ENCODE measurements around the gene GNAZ. TPM values are rescaled to one million over a fixed set of nuclear protein-coding genes. Genes with fewer than 3 reads are reported as not detected.

The GNAZ gene
- total and polyA plus RNA-seq, 4 donors, result 0.21 to 2.2 (median 0.38) TPM

DNA sequence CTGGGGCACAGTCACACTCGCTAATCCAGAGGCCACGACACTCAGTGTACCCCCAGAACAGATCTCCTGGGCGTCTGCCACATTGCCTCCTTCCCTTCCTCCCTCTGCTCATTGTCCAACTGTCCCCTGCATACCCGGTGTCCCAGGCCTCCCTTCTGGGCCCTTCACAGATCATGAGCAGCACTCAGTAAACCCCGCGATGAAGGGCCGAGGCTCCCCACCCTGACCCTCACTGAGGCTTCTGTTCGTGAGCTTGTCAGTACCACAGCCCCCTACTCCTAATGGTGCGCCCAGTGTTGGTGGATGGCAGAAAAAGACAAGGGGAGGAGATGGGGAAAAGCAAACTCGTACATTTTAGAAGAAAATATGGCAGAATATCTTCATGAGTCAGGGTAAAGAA is 58.8 kb downstream of the GNAZ start (continued):
- no peak for TF ChIP-seq GABPA (IDR thresholded peaks at IDR 0.05 in 1 of 2, conservative IDR thresholded peaks at IDR 0.05 in 1 of 2)

DNA sequence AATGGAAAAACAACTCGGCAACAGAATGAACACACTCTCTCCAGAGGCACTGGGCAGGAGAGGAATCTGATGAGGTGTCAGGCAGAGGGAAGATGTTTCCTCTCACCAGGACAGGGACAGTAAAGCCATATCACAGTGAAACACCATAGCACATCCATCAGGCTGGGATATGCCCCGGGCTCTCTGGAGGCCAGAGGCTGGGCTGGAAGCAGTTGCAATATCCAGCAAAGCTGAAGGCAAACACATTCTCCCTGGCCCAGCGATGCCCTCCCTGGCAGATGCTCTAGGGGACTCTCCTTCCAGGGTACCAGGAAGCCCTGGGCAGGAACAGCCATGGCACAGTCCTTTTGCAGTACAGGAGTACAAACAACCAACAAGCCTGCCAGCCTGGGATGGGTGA is 60.4 kb downstream of the GNAZ start:
- Histone ChIP-seq H3K4me1 (ENCODE audit: control insufficient read depth in 4 of 4, insufficient read depth in 4 of 4, low read length in 3 of 4) (peaks cover 0 to 4% (median 0%) of the 10 kb centered on the region in 4 donors), H3K36me3 (ENCODE audit: control insufficient read depth in 4 of 4, insufficient read depth in 3 of 4, low read depth in 1 of 4, low read length in 3 of 4) (no peaks in the 10 kb centered on the region), H3K9me3 (ENCODE audit: control insufficient read depth in 4 of 4, low read length in 3 of 4) (no peaks in the 10 kb centered on the region), H3K27ac (ENCODE audit: low read depth in 1 of 2, low read length in 2 of 2) (no peak overlapping the region), H3K9ac (ENCODE audit: low read depth in 1 of 2, low read length in 2 of 2) (no peak overlapping the region), H3K27me3 (ENCODE audit: control insufficient read depth in 4 of 4, insufficient read depth in 4 of 4, low read length in 3 of 4) (no peaks in the 10 kb centered on the region), H3K4me3 (ENCODE audit: low read depth in 1 of 3, low read length in 3 of 3) (no peak overlapping the region)
- 52% methylated on average over 3 of the region's 3 CpGs for WGBS
- DNase-seq (ENCODE audit: low spot score), result no peak
- no peak for TF ChIP-seq CTCF (IDR thresholded peaks at IDR 0.05; ENCODE audit: low read depth, low read length, missing input control)
- TF ChIP-seq, protein P1, sequence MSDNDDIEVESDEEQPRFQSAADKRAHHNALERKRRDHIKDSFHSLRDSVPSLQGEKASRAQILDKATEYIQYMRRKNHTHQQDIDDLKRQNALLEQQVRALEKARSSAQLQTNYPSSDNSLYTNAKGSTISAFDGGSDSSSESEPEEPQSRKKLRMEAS (IDR thresholded peaks at IDR 0.05), result no peak

DNA sequence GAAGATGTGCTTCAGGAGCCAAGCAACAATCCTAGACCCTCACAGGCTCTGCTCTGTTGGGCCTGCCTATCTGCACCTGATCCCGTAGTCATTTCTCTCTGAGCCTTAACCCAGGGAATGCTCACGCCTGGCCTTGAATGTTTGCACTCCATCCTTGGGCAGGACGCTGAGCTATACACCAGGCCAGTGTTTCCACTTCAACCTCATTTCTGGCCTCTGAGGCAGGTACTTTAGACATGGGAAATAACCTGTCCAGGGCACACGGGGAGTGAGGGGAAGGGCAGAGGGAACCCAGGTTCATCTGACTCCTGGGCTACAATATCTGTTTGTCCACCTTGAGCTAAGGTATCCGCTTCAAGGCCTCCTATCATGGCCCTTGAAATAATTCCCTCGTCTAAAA is 61.6 kb downstream of the GNAZ start:
- no peaks in the 10 kb centered on the region for H3K36me3 ChIP-seq (ENCODE audit: control insufficient read depth in 4 of 4, insufficient read depth in 3 of 4, low read depth in 1 of 4, low read length in 3 of 4)
- H3K27me3 ChIP-seq (ENCODE audit: control insufficient read depth in 4 of 4, insufficient read depth in 4 of 4, low read length in 3 of 4), result no peaks in the 10 kb centered on the region
- TF ChIP-seq EGR1 (IDR thresholded peaks at IDR 0.05; ENCODE audit: low read depth in 2 of 2), result no peak
- no peak for TF ChIP-seq HNF4A (conservative IDR thresholded peaks at IDR 0.05)
- TF ChIP-seq NR2F2 (IDR thresholded peaks at IDR 0.05), result no peak
- TF ChIP-seq RAD21 (IDR thresholded peaks at IDR 0.05), result no peak
- no peak for TF ChIP-seq YY1 (IDR thresholded peaks at IDR 0.05)
- TF ChIP-seq, protein P2, sequence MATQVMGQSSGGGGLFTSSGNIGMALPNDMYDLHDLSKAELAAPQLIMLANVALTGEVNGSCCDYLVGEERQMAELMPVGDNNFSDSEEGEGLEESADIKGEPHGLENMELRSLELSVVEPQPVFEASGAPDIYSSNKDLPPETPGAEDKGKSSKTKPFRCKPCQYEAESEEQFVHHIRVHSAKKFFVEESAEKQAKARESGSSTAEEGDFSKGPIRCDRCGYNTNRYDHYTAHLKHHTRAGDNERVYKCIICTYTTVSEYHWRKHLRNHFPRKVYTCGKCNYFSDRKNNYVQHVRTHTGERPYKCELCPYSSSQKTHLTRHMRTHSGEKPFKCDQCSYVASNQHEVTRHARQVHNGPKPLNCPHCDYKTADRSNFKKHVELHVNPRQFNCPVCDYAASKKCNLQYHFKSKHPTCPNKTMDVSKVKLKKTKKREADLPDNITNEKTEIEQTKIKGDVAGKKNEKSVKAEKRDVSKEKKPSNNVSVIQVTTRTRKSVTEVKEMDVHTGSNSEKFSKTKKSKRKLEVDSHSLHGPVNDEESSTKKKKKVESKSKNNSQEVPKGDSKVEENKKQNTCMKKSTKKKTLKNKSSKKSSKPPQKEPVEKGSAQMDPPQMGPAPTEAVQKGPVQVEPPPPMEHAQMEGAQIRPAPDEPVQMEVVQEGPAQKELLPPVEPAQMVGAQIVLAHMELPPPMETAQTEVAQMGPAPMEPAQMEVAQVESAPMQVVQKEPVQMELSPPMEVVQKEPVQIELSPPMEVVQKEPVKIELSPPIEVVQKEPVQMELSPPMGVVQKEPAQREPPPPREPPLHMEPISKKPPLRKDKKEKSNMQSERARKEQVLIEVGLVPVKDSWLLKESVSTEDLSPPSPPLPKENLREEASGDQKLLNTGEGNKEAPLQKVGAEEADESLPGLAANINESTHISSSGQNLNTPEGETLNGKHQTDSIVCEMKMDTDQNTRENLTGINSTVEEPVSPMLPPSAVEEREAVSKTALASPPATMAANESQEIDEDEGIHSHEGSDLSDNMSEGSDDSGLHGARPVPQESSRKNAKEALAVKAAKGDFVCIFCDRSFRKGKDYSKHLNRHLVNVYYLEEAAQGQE (IDR thresholded peaks at IDR 0.05), result no peak
- TF ChIP-seq FOXA2 (IDR thresholded peaks at IDR 0.05), result no peak
- H3K9ac ChIP-seq (ENCODE audit: low read depth in 1 of 2, low read length in 2 of 2), result no peak overlapping the region
- no peak overlapping the region for H3K27ac ChIP-seq (ENCODE audit: low read depth in 1 of 2, low read length in 2 of 2)
- no peaks in the 10 kb centered on the region for H3K9me3 ChIP-seq (ENCODE audit: control insufficient read depth in 4 of 4, low read length in 3 of 4)
- H3K4me1 ChIP-seq (ENCODE audit: control insufficient read depth in 4 of 4, insufficient read depth in 4 of 4, low read length in 3 of 4), result peaks cover 0 to 4% (median 0%) of the 10 kb centered on the region in 4 donors
- H3K4me3 ChIP-seq (ENCODE audit: low read depth in 1 of 3, low read length in 3 of 3), result no peak overlapping the region
- WGBS, result 87% methylated on average over 6 of the region's 6 CpGs
- no peak for DNase-seq (ENCODE audit: low spot score)
